HL-60 (cell line): ENCODE results near the gene KPNA1.
A peak's percentile ranks its signal among the peaks of the same experiment; 100 is the strongest.

Experiments
- DNase-seq, 2 experiments: peaks; one replicate each; pipeline ENCODE4 v3.0.0-alpha.2; 2010 to 2020; ENCODE audit warnings: low read depth in 1 of 2, low spot score in 1 of 2
- H3K27ac ChIP-seq: fragments of 250-450 bp; sonication (Bioruptor Pico); replicated peaks from 2 replicates; pipeline ENCODE4 v1.5.1; 2020; ENCODE audit warnings: mild to moderate bottlenecking, moderate library complexity
- H3K27me3 ChIP-seq: fragments of 250-450 bp; sonication (Bioruptor Pico); 2 replicates; pipeline ENCODE4 v1.5.1; 2021; ENCODE audit warnings: mild to moderate bottlenecking, moderate library complexity; ENCODE audit not compliant: insufficient read depth, poor library complexity, severe bottlenecking
- H3K4me3 ChIP-seq: replicated peaks from 2 replicates; pipeline ENCODE4 v1.5.1; 2011; ENCODE audit warnings: mild to moderate bottlenecking, control low read depth, low read length; ENCODE audit not compliant: insufficient read depth
- GABPA ChIP-seq: IDR thresholded peaks from 2 replicates; pipeline ENCODE4 v1.6.1; 2012; ENCODE audit warnings: low read depth
- POLR2AphosphoS5 ChIP-seq: IDR thresholded peaks from 2 replicates; pipeline ENCODE4 v1.6.1; 2012; ENCODE audit warnings: low read depth
- SPI1 ChIP-seq: IDR thresholded peaks from 2 replicates; pipeline ENCODE4 v1.6.1; 2012; ENCODE audit warnings: low read depth, mild to moderate bottlenecking, borderline replicate concordance
- TF ChIP-seq, protein P1 (sequence below): IDR thresholded peaks from 2 replicates; pipeline ENCODE4 v1.6.1; 2012; ENCODE audit warnings: low read depth; ENCODE audit not compliant: insufficient replicate concordance
- TF ChIP-seq, protein P2 (sequence below): IDR thresholded peaks from one replicate; pipeline ENCODE4 v1.5.1; 2011; ENCODE audit warnings: low read length, control low read depth, inconsistent platforms; ENCODE audit not compliant: insufficient read depth

KPNA1 gene

DNA sequence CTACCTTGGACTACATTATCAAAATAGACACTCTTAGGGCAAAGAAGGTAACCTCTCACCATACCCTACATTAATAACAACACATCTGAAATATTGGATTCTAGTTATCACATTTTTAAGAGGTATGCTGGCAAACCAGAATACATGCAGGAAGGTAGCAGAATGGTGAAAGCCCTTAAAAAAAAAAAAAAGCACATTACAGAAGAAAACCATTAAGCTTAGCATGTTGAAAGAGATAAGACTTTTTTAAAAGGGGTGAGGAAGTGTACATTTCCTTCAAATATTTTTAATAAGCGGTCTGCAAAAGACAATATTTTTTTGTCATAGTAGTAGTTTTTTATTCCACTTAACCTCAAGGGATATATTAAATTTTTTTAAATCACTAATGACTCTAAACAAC lies 52.3 kb downstream of the KPNA1 start:
- H3K27ac ChIP-seq = no peak overlapping the region
- H3K27me3 ChIP-seq = no peaks in the 10 kb centered on the region
- TF ChIP-seq, protein P1, sequence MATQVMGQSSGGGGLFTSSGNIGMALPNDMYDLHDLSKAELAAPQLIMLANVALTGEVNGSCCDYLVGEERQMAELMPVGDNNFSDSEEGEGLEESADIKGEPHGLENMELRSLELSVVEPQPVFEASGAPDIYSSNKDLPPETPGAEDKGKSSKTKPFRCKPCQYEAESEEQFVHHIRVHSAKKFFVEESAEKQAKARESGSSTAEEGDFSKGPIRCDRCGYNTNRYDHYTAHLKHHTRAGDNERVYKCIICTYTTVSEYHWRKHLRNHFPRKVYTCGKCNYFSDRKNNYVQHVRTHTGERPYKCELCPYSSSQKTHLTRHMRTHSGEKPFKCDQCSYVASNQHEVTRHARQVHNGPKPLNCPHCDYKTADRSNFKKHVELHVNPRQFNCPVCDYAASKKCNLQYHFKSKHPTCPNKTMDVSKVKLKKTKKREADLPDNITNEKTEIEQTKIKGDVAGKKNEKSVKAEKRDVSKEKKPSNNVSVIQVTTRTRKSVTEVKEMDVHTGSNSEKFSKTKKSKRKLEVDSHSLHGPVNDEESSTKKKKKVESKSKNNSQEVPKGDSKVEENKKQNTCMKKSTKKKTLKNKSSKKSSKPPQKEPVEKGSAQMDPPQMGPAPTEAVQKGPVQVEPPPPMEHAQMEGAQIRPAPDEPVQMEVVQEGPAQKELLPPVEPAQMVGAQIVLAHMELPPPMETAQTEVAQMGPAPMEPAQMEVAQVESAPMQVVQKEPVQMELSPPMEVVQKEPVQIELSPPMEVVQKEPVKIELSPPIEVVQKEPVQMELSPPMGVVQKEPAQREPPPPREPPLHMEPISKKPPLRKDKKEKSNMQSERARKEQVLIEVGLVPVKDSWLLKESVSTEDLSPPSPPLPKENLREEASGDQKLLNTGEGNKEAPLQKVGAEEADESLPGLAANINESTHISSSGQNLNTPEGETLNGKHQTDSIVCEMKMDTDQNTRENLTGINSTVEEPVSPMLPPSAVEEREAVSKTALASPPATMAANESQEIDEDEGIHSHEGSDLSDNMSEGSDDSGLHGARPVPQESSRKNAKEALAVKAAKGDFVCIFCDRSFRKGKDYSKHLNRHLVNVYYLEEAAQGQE = no peak
- TF ChIP-seq POLR2AphosphoS5 = no peak
- no peak for TF ChIP-seq SPI1
- TF ChIP-seq, protein P2, sequence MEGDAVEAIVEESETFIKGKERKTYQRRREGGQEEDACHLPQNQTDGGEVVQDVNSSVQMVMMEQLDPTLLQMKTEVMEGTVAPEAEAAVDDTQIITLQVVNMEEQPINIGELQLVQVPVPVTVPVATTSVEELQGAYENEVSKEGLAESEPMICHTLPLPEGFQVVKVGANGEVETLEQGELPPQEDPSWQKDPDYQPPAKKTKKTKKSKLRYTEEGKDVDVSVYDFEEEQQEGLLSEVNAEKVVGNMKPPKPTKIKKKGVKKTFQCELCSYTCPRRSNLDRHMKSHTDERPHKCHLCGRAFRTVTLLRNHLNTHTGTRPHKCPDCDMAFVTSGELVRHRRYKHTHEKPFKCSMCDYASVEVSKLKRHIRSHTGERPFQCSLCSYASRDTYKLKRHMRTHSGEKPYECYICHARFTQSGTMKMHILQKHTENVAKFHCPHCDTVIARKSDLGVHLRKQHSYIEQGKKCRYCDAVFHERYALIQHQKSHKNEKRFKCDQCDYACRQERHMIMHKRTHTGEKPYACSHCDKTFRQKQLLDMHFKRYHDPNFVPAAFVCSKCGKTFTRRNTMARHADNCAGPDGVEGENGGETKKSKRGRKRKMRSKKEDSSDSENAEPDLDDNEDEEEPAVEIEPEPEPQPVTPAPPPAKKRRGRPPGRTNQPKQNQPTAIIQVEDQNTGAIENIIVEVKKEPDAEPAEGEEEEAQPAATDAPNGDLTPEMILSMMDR = no peak
- DNase-seq = no peak
- no peak overlapping the region for H3K4me3 ChIP-seq

DNA sequence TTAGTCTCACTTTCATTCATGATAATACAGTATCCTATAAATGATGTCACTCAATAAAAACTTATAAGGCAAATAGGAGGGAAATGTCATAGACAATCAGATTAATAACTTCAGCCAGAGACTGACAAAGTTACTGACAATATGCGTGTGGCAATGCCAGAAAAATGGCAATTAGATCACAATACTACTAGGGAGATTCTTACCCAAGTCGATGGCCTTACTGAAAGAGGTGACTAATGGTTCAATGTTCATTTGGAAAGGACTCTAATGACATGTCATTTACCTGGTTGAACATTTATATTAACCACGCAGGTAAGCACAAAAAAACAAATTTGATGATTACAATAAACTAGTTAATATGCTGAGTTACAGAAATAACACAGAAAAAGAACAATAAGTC lies 52.9 kb downstream of the KPNA1 start:
- TF ChIP-seq POLR2AphosphoS5 (no peak), GABPA (no peak), SPI1 (no peak)
- TF ChIP-seq, protein P1 = no peak
- TF ChIP-seq, protein P2 = no peak
- no peak overlapping the region for H3K27ac ChIP-seq
- no peaks in the 10 kb centered on the region for H3K27me3 ChIP-seq
- DNase-seq = no peak
- no peak overlapping the region for H3K4me3 ChIP-seq

DNA sequence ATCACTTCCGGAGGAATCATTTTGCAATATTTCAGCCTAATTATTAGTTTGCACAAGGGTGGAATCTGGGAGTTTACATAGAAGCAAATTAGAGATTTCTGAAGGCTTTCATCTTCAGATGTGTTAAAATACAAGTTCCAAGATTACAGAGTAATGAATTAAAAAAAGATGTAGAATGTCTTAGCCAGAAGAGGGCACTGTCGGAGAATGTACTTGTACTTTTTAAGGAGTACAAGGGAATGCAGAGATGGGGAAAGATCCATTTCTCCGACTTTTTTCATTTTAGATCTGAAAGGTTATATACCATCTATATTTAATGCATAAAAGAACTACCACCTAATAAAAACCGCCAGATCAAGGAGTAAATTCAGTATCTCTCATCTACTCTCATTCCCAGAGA lies 55.7 kb downstream of the KPNA1 start:
- no peak overlapping the region for H3K4me3 ChIP-seq
- H3K27ac ChIP-seq = no peak overlapping the region
- H3K27me3 ChIP-seq = no peaks in the 10 kb centered on the region
- no peak for TF ChIP-seq SPI1
- TF ChIP-seq POLR2AphosphoS5 = no peak
- no peak for TF ChIP-seq GABPA
- TF ChIP-seq, protein P1 = no peak
- TF ChIP-seq, protein P2 = no peak
- DNase-seq = peak in 1 of 2 experiments; percentile 11
